ENCODE results near the gene COL6A3.

COL6A3 gene

DNA sequence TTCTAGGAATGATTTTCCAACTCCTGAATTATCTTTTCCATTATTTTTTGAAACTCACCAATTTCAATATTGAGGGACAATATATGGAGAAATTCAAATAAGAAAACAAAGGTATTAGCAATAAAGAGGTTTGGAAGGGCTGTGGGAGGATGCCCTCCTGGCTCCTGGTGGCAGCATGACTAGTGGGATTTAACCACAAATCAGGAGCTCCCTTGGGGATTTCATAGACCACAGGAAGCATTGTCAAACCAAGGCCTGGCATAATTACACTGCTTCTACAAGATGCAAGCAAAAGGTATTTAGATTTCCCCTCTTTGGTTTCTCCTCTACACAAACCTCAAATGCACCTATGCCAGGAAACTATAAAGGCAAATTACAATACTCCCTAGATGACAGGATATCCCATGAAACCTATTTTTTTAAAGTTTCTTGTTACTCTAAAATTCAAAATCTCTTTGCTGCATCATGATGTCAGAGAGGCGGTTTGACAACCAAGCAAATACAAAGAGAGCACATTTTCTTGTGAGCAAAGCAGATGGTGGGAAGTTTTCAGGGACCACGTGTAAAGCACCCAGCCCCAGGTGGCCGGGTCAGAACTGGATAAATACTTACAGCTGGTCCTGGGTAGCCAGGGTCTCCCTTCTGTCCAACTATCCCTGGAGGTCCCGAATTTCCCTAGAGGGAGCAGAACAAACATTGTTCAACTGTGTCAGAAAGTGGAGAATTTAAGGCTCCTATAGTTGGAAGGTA is 67.9 kb downstream of the COL6A3 start:
- TF ChIP-seq ZBTB7A (IDR thresholded peaks at IDR 0.05; ENCODE audit: low read depth) (no peak), NFIC (IDR thresholded peaks at IDR 0.05) (no peak), TAF1 (IDR thresholded peaks at IDR 0.05; ENCODE audit: low read depth) (no peak), YY1 (IDR thresholded peaks at IDR 0.05; ENCODE audit: low read depth) (no peak), CREB1 (IDR thresholded peaks at IDR 0.05; ENCODE audit: low read depth) (no peak), FOXM1 (IDR thresholded peaks at IDR 0.05; ENCODE audit: borderline replicate concordance, low read depth) (no peak), EP300 (IDR thresholded peaks at IDR 0.05; ENCODE audit: borderline replicate concordance) (no peak), TCF12 (IDR thresholded peaks at IDR 0.05; ENCODE audit: low read depth) (no peak), MAX (IDR thresholded peaks at IDR 0.05) (no peak), EGR1 (IDR thresholded peaks at IDR 0.05) (no peak), RAD21 (IDR thresholded peaks at IDR 0.05; ENCODE audit: low read depth) (no peak)
- TF ChIP-seq, protein P1, sequence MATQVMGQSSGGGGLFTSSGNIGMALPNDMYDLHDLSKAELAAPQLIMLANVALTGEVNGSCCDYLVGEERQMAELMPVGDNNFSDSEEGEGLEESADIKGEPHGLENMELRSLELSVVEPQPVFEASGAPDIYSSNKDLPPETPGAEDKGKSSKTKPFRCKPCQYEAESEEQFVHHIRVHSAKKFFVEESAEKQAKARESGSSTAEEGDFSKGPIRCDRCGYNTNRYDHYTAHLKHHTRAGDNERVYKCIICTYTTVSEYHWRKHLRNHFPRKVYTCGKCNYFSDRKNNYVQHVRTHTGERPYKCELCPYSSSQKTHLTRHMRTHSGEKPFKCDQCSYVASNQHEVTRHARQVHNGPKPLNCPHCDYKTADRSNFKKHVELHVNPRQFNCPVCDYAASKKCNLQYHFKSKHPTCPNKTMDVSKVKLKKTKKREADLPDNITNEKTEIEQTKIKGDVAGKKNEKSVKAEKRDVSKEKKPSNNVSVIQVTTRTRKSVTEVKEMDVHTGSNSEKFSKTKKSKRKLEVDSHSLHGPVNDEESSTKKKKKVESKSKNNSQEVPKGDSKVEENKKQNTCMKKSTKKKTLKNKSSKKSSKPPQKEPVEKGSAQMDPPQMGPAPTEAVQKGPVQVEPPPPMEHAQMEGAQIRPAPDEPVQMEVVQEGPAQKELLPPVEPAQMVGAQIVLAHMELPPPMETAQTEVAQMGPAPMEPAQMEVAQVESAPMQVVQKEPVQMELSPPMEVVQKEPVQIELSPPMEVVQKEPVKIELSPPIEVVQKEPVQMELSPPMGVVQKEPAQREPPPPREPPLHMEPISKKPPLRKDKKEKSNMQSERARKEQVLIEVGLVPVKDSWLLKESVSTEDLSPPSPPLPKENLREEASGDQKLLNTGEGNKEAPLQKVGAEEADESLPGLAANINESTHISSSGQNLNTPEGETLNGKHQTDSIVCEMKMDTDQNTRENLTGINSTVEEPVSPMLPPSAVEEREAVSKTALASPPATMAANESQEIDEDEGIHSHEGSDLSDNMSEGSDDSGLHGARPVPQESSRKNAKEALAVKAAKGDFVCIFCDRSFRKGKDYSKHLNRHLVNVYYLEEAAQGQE (IDR thresholded peaks at IDR 0.05; ENCODE audit: low read depth): no peak

DNA sequence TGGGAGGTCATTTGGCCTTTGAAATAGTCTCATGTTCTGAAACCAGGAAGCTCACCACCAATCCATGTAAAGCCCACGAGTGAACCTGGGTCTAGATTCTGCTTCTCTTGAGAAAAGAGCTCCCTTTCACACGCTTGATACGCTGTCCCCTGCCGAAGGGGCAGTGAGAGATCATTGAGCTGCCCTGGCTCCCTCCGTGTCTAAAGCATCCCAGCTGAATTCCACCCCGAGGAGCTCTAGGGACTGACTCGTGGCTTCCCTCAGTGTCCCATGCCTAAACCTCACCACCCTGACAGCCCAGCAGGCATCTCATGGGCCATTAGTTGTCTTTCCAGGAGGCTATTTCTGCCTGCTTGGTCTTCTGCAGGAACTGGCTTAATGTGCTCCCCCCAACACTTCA is 68.6 kb downstream of the COL6A3 start:
- TF ChIP-seq USF1 (IDR thresholded peaks at IDR 0.05): no peak
- no peak for TF ChIP-seq MAX (IDR thresholded peaks at IDR 0.05)
- TF ChIP-seq FOXM1 (IDR thresholded peaks at IDR 0.05; ENCODE audit: borderline replicate concordance, low read depth): no peak
- TF ChIP-seq ZBTB7A (IDR thresholded peaks at IDR 0.05; ENCODE audit: low read depth): no peak
- TF ChIP-seq RAD21 (IDR thresholded peaks at IDR 0.05; ENCODE audit: low read depth): no peak
- no peak for TF ChIP-seq EGR1 (IDR thresholded peaks at IDR 0.05)
- TF ChIP-seq EP300 (IDR thresholded peaks at IDR 0.05; ENCODE audit: borderline replicate concordance): no peak

GRCh38 chr2:237344942-237345341 is 69.0 kb downstream of the COL6A3 start:
- no peak for TF ChIP-seq TEAD4 (IDR thresholded peaks at IDR 0.05)
- TF ChIP-seq TCF12 (IDR thresholded peaks at IDR 0.05; ENCODE audit: low read depth): no peak
- TF ChIP-seq ZBTB7A (IDR thresholded peaks at IDR 0.05; ENCODE audit: low read depth): no peak
- TF ChIP-seq EP300 (IDR thresholded peaks at IDR 0.05; ENCODE audit: borderline replicate concordance): no peak
- TF ChIP-seq FOXM1 (IDR thresholded peaks at IDR 0.05; ENCODE audit: borderline replicate concordance, low read depth): no peak

- TF ChIP-seq CEBPB (IDR thresholded peaks at IDR 0.05) (no peak), MAX (IDR thresholded peaks at IDR 0.05) (no peak), EP300 (IDR thresholded peaks at IDR 0.05; ENCODE audit: borderline replicate concordance) (no peak), FOXM1 (IDR thresholded peaks at IDR 0.05; ENCODE audit: borderline replicate concordance, low read depth) (no peak), YY1 (IDR thresholded peaks at IDR 0.05; ENCODE audit: low read depth) (no peak), ZBTB7A (IDR thresholded peaks at IDR 0.05; ENCODE audit: low read depth) (no peak), EGR1 (IDR thresholded peaks at IDR 0.05) (no peak), NFIC (IDR thresholded peaks at IDR 0.05) (no peak), CREB1 (IDR thresholded peaks at IDR 0.05; ENCODE audit: low read depth) (no peak), TEAD4 (IDR thresholded peaks at IDR 0.05) (no peak), TAF1 (IDR thresholded peaks at IDR 0.05; ENCODE audit: low read depth) (no peak)
Measured at GRCh38 chr2:237343993-237344392, 70.0 kb downstream of the COL6A3 start.

GRCh38 chr2:237341872-237342271 is 72.1 kb downstream of the COL6A3 start:
- no peak for TF ChIP-seq USF1 (IDR thresholded peaks at IDR 0.05)
- TF ChIP-seq CEBPB (IDR thresholded peaks at IDR 0.05): no peak
- TF ChIP-seq MAX (IDR thresholded peaks at IDR 0.05): no peak
- TF ChIP-seq TEAD4 (IDR thresholded peaks at IDR 0.05): no peak

- TF ChIP-seq TCF12 (IDR thresholded peaks at IDR 0.05; ENCODE audit: low read depth): no peak
- TF ChIP-seq TEAD4 (IDR thresholded peaks at IDR 0.05): no peak
Measured at GRCh38 chr2:237337586-237337985, 76.4 kb downstream of the COL6A3 start.

DNA sequence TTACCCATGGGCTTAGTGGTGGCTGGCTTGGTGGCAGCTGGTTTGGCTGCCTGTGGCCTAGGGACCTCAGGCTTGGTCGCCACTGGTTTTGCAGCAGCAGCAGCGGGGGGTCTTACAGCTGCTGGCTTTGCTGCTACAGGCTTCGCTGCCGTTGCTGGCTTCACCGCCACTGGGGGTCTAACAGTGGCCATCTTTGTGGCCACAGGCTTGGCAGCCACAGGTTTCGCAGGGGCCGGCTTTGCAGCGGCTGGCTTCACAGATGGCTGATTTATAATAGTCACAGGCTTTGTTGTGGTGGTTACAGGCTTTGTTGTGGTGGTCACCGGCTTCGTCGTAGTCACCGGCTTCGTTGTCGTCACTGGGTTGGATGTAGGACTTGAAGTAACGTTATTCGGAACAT is 77.8 kb downstream of the COL6A3 start:
- TF ChIP-seq, protein P1 (IDR thresholded peaks at IDR 0.05; ENCODE audit: low read depth): no peak
- TF ChIP-seq FOXM1 (IDR thresholded peaks at IDR 0.05; ENCODE audit: borderline replicate concordance, low read depth) (no peak), NFIC (IDR thresholded peaks at IDR 0.05) (no peak), RAD21 (IDR thresholded peaks at IDR 0.05; ENCODE audit: low read depth) (no peak), EP300 (IDR thresholded peaks at IDR 0.05; ENCODE audit: borderline replicate concordance) (no peak), MAX (IDR thresholded peaks at IDR 0.05) (no peak), YY1 (IDR thresholded peaks at IDR 0.05; ENCODE audit: low read depth) (no peak)

All from Ishikawa (cell line).